Stimulated activated CD8-positive, alpha-beta memory T cell treated with anti-CD3 and anti-CD28 coated beads, Interleukin-12 subunit alpha, Interleukin-12 subunit beta, amount 100 ng/mL, for 1 hour (primary cell): ENCODE data around the gene PERCC1.
A peak's percentile ranks its signal among the peaks of the same experiment; 100 is the strongest.

Experiments
- DNase-seq: peaks from one replicate; pipeline ENCODE4 v3.0.0-alpha.2; 2020; ENCODE audit warnings: low read depth

Gene PERCC1

GRCh38 chr16:1430759-1431496 lies at the start of gene PERCC1:
TSS of gene PERCC1 (plus strand) at chr16:1431078. CDS start at chr16:1432594, 1,516 bp downstream.
- no peak for DNase-seq

GRCh38 chr16:1381612-1382406 lies 49.1 kb upstream of the PERCC1 start:
- DNase-seq: no peak

- DNase-seq: no peak
Measured at GRCh38 chr16:1383556-1383955, 47.3 kb upstream of the PERCC1 start.

DNA sequence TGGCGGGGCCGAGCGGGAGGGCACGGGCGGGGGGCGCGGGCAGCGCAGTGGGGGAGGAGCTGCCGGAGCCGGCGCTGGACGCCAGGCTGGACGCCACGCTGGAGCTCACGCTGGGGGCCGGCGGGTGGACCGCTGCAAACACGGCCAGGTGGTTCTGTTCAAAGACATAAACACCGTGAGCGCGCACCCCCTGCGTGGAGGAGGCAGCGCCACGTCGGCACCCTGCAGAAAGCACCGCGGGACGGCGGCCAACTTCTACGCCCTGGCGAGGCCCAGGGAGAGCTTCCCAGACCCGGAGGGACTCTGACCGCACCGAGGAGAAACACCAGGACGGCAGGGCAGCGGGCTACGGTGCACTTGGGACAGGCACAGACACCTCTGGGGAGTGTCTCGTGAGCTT lies 45.6 kb upstream of the PERCC1 start:
- no peak for DNase-seq

DNA sequence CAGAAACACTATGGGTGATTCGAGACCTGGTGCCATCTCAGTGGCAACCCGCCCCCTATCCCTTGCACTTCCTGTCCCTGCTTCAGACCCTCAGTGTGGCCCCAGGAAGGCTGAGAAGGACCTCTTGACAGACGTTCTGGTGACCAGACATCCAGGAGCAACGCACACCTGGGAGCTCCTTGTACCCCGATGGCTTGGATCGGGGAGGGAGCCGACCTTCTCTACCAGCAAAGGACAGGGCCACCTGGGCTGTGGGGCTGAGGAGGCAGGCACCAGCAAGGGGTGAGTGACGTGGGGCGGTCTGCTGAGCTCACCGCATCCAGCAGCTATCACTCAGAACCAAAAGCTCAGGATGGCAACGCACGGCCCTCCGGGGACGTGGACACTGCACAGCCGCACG lies 43.5 kb upstream of the PERCC1 start:
- DNase-seq: no peak

GRCh38 chr16:1389762-1390161 lies 41.1 kb upstream of the PERCC1 start:
- no peak for DNase-seq

DNA sequence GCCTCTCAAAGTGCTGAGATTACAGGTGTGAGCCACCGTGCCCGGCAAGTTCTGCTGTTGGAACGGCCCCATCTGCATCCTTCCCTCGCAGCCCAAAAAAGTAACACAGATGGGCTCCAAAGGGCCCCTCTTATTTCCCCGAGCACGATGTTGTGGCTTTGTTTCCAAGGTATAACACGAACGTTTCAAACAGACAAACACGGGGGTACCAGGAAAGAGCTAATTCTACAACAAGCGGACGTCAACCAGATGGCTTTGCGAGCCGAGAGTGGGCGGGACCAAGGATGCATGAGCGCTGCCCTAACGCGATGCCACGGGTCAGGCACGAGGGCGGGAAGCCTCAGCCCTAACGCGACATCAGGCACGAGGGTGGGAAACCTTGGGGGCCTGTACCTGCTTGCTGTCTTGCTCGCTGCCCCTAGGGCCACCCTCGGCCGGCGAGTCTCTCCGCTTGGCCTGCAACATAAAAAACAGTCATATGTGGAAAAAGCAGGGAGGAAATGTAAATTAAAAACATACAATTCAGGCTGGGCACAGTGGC lies 40.6 kb upstream of the PERCC1 start:
- no peak for DNase-seq

DNA sequence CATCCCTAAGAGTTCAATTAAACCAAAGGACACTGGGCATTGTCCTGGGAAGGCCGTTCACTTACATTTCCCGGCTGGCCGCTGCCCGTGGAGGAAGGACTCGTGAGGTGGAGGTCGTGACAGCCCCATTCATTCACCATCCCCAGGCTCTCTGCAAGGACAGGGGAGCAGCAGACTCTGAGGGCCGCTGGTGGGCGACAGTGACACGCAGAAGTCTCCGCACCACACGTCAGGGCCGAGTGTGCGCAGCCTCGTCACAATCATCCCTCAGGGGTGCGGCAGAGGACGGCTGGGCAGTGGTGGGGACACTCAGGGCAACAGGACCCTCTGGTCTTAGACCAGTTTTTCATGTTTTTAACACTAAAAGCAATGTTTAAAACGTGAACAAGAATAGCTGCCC lies 38.1 kb upstream of the PERCC1 start:
- no peak for DNase-seq

DNA sequence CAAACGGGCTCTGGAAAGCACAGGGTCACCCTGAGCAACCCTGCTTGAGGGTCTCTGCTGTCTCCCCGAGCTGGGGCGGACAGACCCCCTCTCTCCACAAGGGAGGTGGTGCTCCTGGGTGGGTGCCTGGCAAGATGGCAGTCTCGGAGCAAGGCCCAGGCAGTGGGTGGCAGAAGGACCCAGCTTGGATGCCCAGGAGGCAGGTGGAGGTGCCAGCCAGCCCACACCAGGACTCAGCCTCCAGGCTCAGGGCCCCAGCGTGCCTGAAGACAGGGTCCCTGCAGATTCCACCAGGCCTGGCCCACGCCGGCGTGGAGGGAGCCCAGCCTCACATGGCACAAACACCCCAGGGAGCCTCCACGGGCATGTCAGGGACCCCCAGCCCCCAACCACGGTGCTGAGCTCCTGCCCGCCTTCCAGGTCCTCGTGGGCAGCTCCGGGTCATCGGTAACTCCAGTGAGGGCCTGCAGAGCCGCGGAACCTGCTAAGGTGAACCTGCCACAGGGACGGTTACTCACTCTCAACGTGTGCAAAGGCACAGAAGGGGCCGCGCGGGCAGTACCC lies 37.2 kb upstream of the PERCC1 start:
- no peak for DNase-seq

DNA sequence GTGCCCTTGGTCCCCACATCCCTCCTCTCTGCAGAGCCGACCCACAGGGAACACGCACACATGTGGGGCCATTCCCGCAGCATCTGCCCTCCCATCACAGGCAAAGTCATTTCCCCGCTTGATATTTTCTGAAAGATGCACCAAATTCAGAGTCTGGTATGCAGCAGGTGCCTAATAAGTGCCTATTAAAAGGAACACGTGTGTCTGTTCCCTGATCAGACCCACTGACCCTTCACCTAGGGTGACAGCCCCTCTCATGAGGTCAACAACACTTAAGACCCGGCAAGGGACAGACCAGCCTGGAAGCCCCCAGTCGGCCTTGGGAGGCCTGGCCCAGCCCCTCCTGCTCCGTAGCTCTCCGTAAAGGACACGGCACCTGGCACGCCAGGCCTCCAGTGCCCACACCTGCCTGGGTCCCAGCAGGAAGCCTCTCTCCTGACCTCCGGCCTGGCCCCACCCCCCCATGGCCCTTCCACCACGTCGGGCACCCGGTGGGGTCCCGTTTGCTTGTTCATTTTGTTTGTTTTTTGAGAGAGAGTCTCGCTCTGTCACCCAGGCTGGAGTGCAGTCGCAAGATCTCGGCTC lies 36.4 kb upstream of the PERCC1 start:
- no peak for DNase-seq

DNA sequence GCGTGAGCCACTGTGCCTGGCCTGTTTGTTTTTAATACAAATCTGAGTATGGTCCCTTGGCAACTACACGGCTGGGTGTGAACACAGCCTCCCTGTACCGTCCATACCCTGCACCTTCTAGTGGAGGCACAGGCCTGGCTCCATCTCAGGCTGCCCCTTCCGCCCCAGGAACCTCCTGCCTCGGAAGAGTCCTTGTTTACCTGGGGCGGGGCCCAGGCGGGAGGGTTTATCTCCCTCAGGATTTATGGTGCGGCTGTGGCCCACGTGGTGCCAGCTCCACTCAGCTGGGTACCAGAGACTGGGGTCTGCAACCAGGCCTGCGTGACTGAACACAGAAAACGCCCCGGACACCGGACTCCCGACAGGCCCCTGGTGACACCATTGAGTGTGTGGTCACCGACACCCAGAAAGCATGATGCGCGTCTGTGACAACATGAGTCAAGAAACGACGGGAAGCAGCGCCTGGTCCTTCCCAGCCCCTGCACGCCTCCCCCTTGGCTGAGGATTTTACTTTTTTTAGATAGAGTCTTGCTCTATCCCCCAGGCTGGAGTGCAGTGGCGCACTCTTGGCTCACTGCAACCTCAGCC lies 35.3 kb upstream of the PERCC1 start:
- no peak for DNase-seq

- DNase-seq: no peak
Measured at GRCh38 chr16:1397779-1398178, 33.1 kb upstream of the PERCC1 start.

GRCh38 chr16:1398351-1398750 lies 32.5 kb upstream of the PERCC1 start:
- DNase-seq: no peak

DNA sequence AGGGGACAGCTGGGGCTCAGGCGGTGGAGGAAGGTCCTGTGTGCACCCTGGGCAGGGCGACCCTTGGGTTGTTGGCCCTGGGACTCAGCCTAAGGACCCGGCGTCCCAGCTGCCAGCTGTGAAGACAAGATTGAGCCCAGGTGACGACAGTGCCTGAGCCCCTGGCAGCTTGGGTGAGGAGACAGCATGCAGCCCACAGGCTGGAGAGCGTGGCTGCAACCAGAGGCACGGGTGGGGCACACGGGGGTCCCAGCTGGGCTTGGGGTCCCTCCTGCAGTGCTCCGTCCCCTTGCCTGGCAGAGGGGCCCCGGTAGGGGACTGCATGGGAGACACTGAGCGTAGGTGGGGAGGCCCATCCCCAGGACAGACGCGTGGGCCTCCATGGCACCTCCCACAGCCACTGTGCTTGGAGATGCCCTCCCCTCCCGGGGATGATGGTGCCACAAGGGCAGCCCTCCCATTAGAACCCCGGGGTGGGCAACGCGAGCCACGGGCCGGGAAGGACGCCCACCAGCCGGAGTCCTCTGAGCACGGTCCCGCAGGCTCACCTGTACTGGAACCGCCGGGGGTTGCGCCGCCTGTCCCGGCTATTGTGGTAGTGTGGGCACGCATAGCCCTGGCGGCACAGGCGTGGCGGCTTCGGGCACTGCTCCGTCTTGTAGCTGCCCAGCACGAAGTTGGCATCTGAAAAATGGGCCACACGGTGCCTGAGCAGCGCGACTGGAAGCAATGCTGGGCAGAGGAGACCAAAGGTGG lies 31.9 kb upstream of the PERCC1 start:
- DNase-seq: no peak

GRCh38 chr16:1401061-1401757 lies 29.7 kb upstream of the PERCC1 start:
- no peak for DNase-seq

DNA sequence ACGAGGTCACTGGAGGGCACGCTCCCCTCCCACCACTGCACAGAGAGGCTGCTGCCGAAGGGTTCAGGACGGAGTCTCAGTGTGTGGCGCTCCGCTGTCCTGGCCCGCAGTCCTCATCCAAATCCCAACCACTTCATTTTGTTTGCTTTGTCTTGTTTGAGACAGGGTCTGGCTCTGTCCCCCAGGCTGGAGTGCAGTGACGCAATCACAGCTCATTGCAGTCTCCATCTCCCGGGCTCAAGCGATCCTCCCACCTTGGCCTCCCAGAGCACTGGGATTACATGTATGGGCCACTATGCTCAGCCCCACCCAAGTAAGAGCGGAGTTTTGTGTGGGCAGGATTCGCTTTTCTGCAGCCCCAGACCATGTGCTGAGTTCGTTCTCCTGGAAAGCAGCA lies 29.1 kb upstream of the PERCC1 start:
- no peak for DNase-seq

- no peak for DNase-seq
Measured at GRCh38 chr16:1403036-1403435, 27.8 kb upstream of the PERCC1 start.

DNA sequence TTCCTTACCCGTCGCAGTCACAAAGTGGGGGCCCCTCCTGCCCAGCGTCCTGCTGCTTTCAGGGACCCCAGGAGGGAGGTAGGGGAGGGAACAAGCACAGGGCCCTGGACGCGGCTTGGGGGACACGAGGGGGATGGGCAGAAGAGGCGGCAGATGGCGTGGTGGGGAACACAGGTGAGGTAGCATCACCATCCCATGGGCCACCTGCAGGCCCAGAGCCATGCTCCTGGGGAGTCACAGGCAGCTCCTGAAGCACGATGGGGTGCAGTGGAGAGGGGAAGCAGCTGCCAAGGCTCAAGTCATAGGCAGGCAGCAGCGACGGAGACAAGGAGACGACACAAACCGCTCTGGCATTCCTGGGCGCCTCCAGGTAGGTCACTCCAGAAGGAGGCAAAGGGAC lies 27.1 kb upstream of the PERCC1 start:
- no peak for DNase-seq

- no peak for DNase-seq
Measured at GRCh38 chr16:1407753-1408152, 23.1 kb upstream of the PERCC1 start.

- DNase-seq: peak; percentile 96
Measured at GRCh38 chr16:1408171-1408837, 22.6 kb upstream of the PERCC1 start.
